Neural crest cell (in vitro differentiated cells): ENCODE measurements around the gene PMM2. TPM values are rescaled to one million over a fixed set of nuclear protein-coding genes. Genes with fewer than 3 reads are reported as not detected.
"Not testable (repeated sequence)": the region's sequence is repeated elsewhere in the genome, so short reads cannot be mapped to it uniquely, and the experiment has no call there.

Source experiments
- DNase-seq: peaks from one replicate; pipeline ENCODE4 v3.0.0; 2021; ENCODE audit warnings: low read depth, mixed read lengths, low spot score
- H3K27ac Mint-ChIP-seq: one replicate; pipeline ENCODE4 v1.8.0; 2021; ENCODE audit warnings: mild to moderate bottlenecking, mixed read lengths; ENCODE audit not compliant: unreplicated experiment
- H3K27me3 Mint-ChIP-seq: 2 replicates; pipeline ENCODE4 v1.8.0; 2021; ENCODE audit warnings: low read depth, mild to moderate bottlenecking, mixed read lengths
- H3K36me3 Mint-ChIP-seq: 2 replicates; pipeline ENCODE4 v1.8.0; 2021; ENCODE audit warnings: low read depth, mild to moderate bottlenecking, mixed read lengths
- H3K4me1 Mint-ChIP-seq: 2 replicates; pipeline ENCODE4 v1.8.0; 2021; ENCODE audit warnings: mixed read lengths
- H3K4me3 Mint-ChIP-seq: one replicate; pipeline ENCODE4 v1.8.0; 2021; ENCODE audit warnings: mild to moderate bottlenecking, mixed read lengths
- H3K9me3 Mint-ChIP-seq: 2 replicates; pipeline ENCODE4 v1.8.0; 2021; ENCODE audit warnings: mixed read lengths
- CTCF ChIP-seq: fragments of 200-600 bp; sonication (generic); conservative IDR thresholded peaks from 2 replicates; pipeline ENCODE4 v1.5.0; 2021; ENCODE audit warnings: antibody characterized with exemption, mild to moderate bottlenecking
- total RNA-seq: library from RNA; stranded (reverse); gene quantifications from 2 replicates; pipeline ENCODE4 v1.2.1, GENCODE V29; 2021

PMM2 gene
- total RNA-seq, 1 donor from 2014 or later, result 21.5 TPM

GRCh38 chr16:8796469-8797363 lies 923 bp upstream of the PMM2 start:
- TF ChIP-seq CTCF, result no peak
- Mint-ChIP-seq H3K4me3 (peak overlapping the region; percentile 98), H3K27me3 (no peaks in the 10 kb centered on the region), H3K9me3 (no peaks in the 10 kb centered on the region), H3K27ac (peak overlapping the region; percentile 95), H3K36me3 (no peaks in the 10 kb centered on the region), H3K4me1 (peaks cover 43% of the 10 kb centered on the region)
- DNase-seq, result no peak

- Mint-ChIP-seq H3K27me3 (no peaks in the 10 kb centered on the region), H3K36me3 (no peaks in the 10 kb centered on the region), H3K4me3 (peak overlapping the region; percentile 98), H3K27ac (no peak overlapping the region), H3K4me1 (peaks cover 35% of the 10 kb centered on the region), H3K9me3 (no peaks in the 10 kb centered on the region)
- DNase-seq, result no peak
- no peak for TF ChIP-seq CTCF
Observed at GRCh38 chr16:8798174-8798527, 512 bp downstream of the PMM2 start.

GRCh38 chr16:8798535-8799157 lies 1.0 kb downstream of the PMM2 start:
- TF ChIP-seq CTCF, result no peak
- H3K4me3 Mint-ChIP-seq, result peak overlapping the region; percentile 98
- H3K27ac Mint-ChIP-seq, result peak overlapping the region; percentile 16
- no peaks in the 10 kb centered on the region for H3K9me3 Mint-ChIP-seq
- no peak for DNase-seq
- peaks cover 35% of the 10 kb centered on the region for H3K4me1 Mint-ChIP-seq
- no peaks in the 10 kb centered on the region for H3K36me3 Mint-ChIP-seq
- no peaks in the 10 kb centered on the region for H3K27me3 Mint-ChIP-seq

GRCh38 chr16:8801701-8802100 lies 4.1 kb downstream of the PMM2 start:
- H3K4me1 Mint-ChIP-seq, result peaks cover 26% of the 10 kb centered on the region
- no peaks in the 10 kb centered on the region for H3K9me3 Mint-ChIP-seq
- DNase-seq, result no peak
- H3K27ac Mint-ChIP-seq, result no peak overlapping the region
- no peak for TF ChIP-seq CTCF
- peak overlapping the region; percentile 3 for H3K4me3 Mint-ChIP-seq
- H3K27me3 Mint-ChIP-seq, result no peaks in the 10 kb centered on the region
- H3K36me3 Mint-ChIP-seq, result no peaks in the 10 kb centered on the region

GRCh38 chr16:8803733-8804132 lies 6.1 kb downstream of the PMM2 start:
- H3K36me3 Mint-ChIP-seq, H3K27me3 Mint-ChIP-seq, H3K27ac Mint-ChIP-seq, H3K9me3 Mint-ChIP-seq, DNase-seq, H3K4me3 Mint-ChIP-seq, H3K4me1 Mint-ChIP-seq: not testable (repeated sequence)

- Mint-ChIP-seq H3K27me3 (no peaks in the 10 kb centered on the region), H3K9me3 (no peaks in the 10 kb centered on the region), H3K4me1 (peaks cover under 1% of the 10 kb centered on the region), H3K27ac (no peak overlapping the region), H3K36me3 (peaks cover 4% of the 10 kb centered on the region), H3K4me3 (no peak overlapping the region)
- no peak for TF ChIP-seq CTCF
- DNase-seq, result no peak
Observed at GRCh38 chr16:8804313-8804712, 6.7 kb downstream of the PMM2 start.
